A673 (cell line): ENCODE results near the gene ELOVL4. TPM values are rescaled to one million over a fixed set of nuclear protein-coding genes. Genes with fewer than 3 reads are reported as not detected.

ENCODE experiments used
- BruUV-seq: library from RNA; stranded (reverse); fragments of 400-500 nt; replicated peaks from 2 replicates; lab custom pipeline; 2021; lab: Mats Ljungman, UMichigan
- CTCF ChIA-PET: fragments of 300-600 bp; sonication (Branson Sonifier 250); formaldehyde crosslinking; loops from one replicate; lab custom pipeline; 2022; ENCODE audit warnings: antibody characterized with exemption; lab: Charles Lee
- POLR2A ChIA-PET: fragments of 300-600 bp; sonication (Branson Sonifier 250); formaldehyde crosslinking; loops from one replicate; lab custom pipeline; 2022; ENCODE audit warnings: antibody characterized with exemption; ENCODE audit not compliant: low non-redundant PET; lab: Charles Lee
- DNase-seq: peaks from one replicate; pipeline ENCODE4 v3.0.0-alpha.2; 2015; ENCODE audit warnings: low spot score
- H3K27ac ChIP-seq: fragments of 200-600 bp; sonication (generic); 2 replicates; pipeline ENCODE4 v1.5.1; 2016; ENCODE audit warnings: mixed run types, low read depth, mild to moderate bottlenecking, mixed read lengths, antibody characterized with exemption, low read length; ENCODE audit not compliant: poor library complexity, severe bottlenecking
- H3K27me3 ChIP-seq: fragments of 200-600 bp; sonication (generic); replicated peaks from 2 replicates; pipeline ENCODE4 v1.6.1; 2017; ENCODE audit warnings: mixed run types, low read depth, mild to moderate bottlenecking, mixed read lengths, antibody characterized with exemption, low read length; ENCODE audit not compliant: insufficient read depth, poor library complexity
- H3K36me3 ChIP-seq: fragments of 200-600 bp; sonication (generic); 2 replicates; pipeline ENCODE4 v1.6.1; 2016; ENCODE audit warnings: mixed run types, mild to moderate bottlenecking, mixed read lengths, antibody characterized with exemption, low read length; ENCODE audit not compliant: insufficient read depth, poor library complexity, severe bottlenecking
- H3K4me1 ChIP-seq: fragments of 200-600 bp; sonication (generic); 2 replicates; pipeline ENCODE4 v1.6.1; 2017; ENCODE audit warnings: mixed run types, mild to moderate bottlenecking, mixed read lengths, antibody characterized with exemption, low read length; ENCODE audit not compliant: insufficient read depth, poor library complexity, severe bottlenecking
- H3K4me3 ChIP-seq: fragments of 200-600 bp; sonication (generic); 2 replicates; pipeline ENCODE4 v1.5.1; 2016; ENCODE audit warnings: low read depth, mixed run types, mild to moderate bottlenecking, mixed read lengths, low read length; ENCODE audit not compliant: poor library complexity, severe bottlenecking
- H3K9me3 ChIP-seq: fragments of 200-600 bp; sonication (generic); 2 replicates; pipeline ENCODE4 v1.6.1; 2016; ENCODE audit warnings: mixed run types, low read depth, mild to moderate bottlenecking, mixed read lengths, antibody characterized with exemption, low read length; ENCODE audit not compliant: poor library complexity, severe bottlenecking
- CTCF ChIP-seq: fragments of 300-800, 200-600 bp; sonication (generic); conservative IDR thresholded peaks from 2 replicates; pipeline ENCODE4 v1.5.1; 2017; ENCODE audit warnings: low read depth, mild to moderate bottlenecking, antibody characterized with exemption, low read length, moderate library complexity, mixed read lengths
- EZH2 ChIP-seq: fragments of 200-600 bp; sonication (generic); IDR thresholded peaks from 2 replicates; pipeline ENCODE4 v1.6.1; 2017; ENCODE audit warnings: borderline replicate concordance, low read depth, mild to moderate bottlenecking, mixed read lengths, antibody characterized with exemption, low read length; ENCODE audit not compliant: poor library complexity, severe bottlenecking
- intact Hi-C: fragments of 100-400 bp; cut with micrococcal nuclease; formaldehyde crosslinking; loops from one replicate; pipeline ENCODE4 v1.10.0; 2022; ENCODE audit not compliant: unreplicated experiment
- total RNA-seq: library from RNA; stranded (reverse); gene quantifications from 2 replicates; pipeline ENCODE4 v1.2.3, GENCODE V29; 2021

The ELOVL4 gene
- total RNA-seq, 1 experiment from 2014 or later: 7.9 TPM

GRCh38 chr6:79927758-79928157 is 19.6 kb downstream of the ELOVL4 start:
- intact Hi-C loops: no loop called here
- TF ChIP-seq EZH2: no peak
- no peak for TF ChIP-seq CTCF
- no peak for DNase-seq
- Histone ChIP-seq H3K27me3 (no peaks in the 10 kb centered on the region), H3K4me3 (no peak overlapping the region), H3K27ac (no peak overlapping the region), H3K4me1 (no peaks in the 10 kb centered on the region), H3K9me3 (no peaks in the 10 kb centered on the region), H3K36me3 (no peaks in the 10 kb centered on the region)
- no TSS peak for BruUV-seq
- CTCF ChIA-PET: no interaction called here
- POLR2A ChIA-PET: no interaction called here

DNA sequence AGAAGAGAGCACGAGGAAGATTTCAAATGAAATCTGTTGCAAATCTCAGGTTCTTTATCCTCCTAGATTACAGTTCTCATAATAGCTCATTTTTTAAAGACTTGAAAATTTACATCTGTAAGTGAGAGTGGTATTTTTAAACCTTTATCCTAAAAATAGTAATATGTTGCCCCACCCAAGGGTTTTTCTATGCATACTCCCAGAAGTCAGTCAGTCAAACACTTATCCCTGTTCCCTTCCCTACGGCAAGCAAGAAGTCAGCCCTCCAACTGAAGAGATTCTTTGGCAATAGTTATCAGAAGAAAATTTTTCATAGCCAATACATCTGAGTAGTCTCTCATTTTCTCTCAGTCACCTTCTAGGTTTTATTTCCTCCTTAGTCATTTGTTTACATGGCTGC is 24.1 kb downstream of the ELOVL4 start:
- intact Hi-C loops: no loop called here
- CTCF ChIA-PET: no interaction called here

DNA sequence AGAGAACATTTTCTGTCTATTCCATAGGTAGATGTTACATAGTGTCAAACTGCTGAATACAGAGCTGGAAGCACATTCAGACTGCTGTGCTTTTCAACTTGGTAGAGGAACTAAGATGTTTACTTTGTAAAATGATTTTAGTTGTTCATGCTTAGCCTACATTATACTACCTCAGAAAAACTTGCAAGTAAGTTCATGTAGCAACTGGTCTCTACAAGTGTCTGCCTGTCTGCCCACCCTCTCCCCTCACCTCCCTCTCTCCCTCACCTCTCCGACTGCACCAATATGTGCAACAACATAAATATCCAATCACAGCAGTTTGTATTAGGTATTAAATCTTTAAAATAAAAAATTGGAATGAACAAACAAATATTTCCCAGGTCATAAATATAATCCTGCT is 25.3 kb downstream of the ELOVL4 start:
- DNase-seq: no peak
- ChIA-PET CTCF (no interaction called here), POLR2A (no interaction called here)
- TF ChIP-seq EZH2: no peak
- TF ChIP-seq CTCF: no peak
- Histone ChIP-seq H3K27ac (no peak overlapping the region), H3K4me3 (no peak overlapping the region), H3K36me3 (no peaks in the 10 kb centered on the region), H3K27me3 (no peaks in the 10 kb centered on the region), H3K4me1 (no peaks in the 10 kb centered on the region), H3K9me3 (no peaks in the 10 kb centered on the region)
- BruUV-seq: no TSS peak
- intact Hi-C loops: no loop called here

More for the DNA sequence above, 24.1 kb downstream of the ELOVL4 start:
- Histone ChIP-seq H3K27ac (no peak overlapping the region), H3K9me3 (no peaks in the 10 kb centered on the region), H3K27me3 (no peaks in the 10 kb centered on the region), H3K4me3 (no peak overlapping the region), H3K36me3 (no peaks in the 10 kb centered on the region), H3K4me1 (no peaks in the 10 kb centered on the region)
- TF ChIP-seq EZH2: no peak
- TF ChIP-seq CTCF: no peak
- no peak for DNase-seq
- POLR2A ChIA-PET: no interaction called here
- no TSS peak for BruUV-seq
